ENCODE results near the gene SEMA4B.
A peak's percentile ranks its signal among the peaks of the same experiment; 100 is the strongest.

The SEMA4B gene

DNA sequence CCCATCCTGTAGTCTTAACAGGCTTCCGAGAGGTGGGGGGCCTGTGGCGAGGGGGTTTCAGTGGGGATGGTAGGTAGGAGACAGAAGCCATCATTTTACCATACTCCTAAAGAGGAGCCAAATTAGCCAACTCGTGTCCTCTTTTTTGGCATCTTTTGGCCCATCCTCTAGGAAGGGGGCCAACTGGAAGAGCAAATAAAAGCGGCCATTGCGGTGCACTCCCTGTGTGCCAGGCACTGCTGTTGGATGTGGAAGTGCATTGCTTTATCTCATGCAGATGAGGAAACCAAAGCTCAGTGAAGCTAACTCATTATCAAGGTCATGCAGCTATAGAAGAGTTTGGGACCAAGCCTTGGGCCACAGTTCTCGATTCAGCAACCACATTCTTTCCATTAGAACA lies 6.1 kb downstream of the SEMA4B start:
- no peak for DNase-seq

DNA sequence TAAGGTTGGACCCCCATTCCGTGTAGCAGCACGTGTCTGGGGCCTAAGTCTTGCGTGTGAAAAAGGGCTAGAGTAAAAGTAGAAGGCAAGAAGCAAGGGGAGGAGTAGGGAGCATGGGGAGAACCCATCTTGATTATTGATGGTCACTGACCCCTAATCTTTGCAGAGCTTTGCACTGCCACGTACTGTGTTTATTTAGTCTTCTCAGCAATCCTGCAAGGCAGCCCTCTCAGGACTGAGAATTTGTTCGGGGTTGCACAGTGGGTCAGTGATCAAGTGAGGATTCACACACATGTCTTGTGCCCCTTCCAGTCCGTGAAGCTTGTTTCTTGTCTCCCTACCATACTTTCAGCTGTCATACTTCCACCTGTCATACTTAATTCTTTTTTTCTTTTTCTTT lies 7.2 kb downstream of the SEMA4B start:
- DNase-seq: no peak

DNA sequence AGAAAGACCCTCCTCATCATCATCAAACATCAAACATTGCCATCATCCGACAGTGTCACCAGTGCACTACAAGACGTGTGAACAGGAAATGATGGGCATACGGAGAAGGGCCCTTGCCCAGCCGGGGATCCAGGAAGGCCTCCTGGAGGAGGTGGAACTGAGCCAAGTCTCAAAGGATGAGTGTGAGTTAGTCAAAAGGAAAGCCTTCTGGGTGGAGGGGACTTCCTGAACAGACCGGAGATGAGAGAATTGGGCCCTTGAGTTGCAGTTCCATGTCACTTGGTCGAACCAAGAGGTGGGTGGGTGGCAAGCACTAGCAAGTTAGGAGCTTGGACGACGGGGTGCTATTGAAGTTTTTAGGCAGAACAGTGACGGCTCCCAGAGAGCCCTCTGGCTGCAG lies 8.5 kb downstream of the SEMA4B start:
- no peak for DNase-seq

DNA sequence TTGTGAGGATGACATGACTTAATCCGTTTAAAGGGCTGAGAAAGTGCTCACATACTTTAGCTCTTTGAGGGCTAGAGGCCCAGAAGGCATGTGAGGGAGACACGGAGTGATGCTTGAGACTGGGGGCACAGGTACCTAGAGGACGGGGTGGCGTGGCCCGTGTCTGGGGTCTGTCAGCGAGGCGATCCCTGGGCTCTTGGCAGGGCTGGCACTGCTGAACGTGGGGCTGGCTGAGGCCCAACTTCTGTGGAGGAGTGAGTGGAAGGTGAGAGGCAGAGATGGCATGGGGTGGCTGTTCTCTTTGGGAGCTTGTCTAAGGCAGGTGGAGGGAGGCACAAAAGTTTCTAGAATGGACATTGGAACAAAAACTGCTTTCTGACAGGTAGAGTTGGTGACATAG lies 9.5 kb downstream of the SEMA4B start:
- no peak for DNase-seq

DNA sequence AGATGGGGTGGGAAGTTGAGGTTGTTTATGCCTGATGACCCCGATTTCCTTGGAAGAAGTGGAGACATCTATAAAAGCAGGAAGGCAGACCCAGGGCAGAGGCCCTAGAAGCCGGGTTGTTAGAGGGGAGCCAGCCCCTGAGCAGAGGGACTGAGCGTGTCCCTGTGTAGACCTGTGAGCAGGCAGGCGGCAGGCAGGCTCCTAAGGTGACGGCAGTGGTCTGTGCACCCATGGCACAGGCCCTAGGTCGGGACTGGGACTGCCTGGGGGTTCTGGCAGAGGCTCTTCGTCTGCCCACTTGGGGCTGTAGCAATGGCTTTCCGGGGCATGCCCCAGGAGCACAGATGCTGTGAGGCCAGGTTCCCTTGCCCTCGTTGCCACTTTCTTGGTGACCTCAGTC lies 9.9 kb downstream of the SEMA4B start:
- no peak for DNase-seq

DNA sequence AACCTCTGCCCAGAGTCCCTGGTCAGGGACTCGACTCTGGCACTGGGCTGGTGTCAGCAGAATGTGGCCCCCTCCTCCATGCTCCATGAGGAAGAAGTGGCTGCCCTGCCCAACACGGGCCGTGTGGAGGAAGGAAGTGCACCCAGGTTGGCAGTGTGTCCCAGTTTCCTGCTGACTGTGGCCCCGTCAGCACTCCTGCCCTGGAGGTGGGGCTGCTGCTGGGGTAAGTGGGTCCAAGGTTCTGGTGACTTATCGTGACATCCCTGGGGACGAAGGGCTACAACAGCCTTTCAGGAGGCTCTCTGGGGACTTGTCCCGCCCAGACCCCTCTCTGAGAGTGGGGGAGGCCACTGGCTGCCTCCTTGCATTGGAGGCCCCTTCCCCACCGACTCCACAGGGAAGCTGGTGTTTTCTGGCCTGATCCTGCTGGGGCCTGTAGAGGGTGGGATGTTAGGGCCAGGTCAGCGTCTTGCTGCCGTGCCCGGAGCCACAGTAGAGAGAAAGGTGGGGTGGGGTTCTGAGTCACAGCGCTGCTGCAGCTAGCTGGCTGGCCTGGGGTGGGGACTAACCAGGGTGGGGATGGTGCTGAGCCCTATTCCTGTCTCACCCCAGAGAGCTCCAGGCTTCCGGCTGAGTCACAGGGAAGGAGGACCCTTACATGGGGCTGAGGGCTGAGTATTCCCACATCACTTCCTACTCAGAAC lies 10.5 kb downstream of the SEMA4B start:
- no peak for DNase-seq

DNA sequence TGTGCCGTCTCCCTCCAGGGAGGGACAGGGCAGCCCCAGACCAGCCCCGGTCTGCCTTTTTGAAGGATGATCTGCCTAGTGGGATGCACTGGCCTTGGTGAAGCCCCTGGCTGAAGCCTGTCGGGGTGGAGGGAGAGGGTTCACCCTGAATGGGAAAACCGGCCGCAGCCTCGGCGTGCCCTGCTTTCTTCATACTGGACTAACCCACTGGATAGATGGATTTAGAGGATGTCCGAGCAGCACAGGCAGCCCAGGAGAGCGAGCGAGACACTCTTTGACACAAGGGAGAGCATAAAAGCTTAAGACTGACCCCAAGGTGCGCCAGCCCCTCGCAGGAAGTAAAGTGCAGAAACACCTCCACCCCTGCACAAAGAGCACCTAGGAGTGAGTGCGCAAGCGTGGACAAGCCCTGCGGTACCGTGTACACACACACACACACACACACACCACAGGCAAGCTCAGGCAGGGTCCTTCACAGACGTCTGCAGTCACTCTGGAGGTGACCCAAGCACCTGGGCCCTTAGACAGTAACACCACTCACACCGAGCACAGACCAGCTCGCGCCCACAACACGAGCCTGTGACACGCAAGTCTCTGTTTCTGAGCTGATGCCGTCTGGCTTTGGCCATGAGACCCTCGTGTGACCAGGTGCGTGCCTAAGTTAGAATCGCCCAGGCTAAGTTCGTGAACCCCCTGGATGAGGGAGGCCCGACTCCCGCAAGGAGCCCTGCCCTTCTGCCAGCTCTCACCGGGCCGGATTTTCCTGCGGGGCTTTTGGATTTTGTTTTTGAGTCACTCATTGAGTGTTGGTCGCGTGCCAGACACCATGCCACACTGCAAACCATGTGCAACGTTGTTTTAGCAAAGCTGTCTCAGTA lies 11.3 kb downstream of the SEMA4B start:
- DNase-seq: no peak

DNA sequence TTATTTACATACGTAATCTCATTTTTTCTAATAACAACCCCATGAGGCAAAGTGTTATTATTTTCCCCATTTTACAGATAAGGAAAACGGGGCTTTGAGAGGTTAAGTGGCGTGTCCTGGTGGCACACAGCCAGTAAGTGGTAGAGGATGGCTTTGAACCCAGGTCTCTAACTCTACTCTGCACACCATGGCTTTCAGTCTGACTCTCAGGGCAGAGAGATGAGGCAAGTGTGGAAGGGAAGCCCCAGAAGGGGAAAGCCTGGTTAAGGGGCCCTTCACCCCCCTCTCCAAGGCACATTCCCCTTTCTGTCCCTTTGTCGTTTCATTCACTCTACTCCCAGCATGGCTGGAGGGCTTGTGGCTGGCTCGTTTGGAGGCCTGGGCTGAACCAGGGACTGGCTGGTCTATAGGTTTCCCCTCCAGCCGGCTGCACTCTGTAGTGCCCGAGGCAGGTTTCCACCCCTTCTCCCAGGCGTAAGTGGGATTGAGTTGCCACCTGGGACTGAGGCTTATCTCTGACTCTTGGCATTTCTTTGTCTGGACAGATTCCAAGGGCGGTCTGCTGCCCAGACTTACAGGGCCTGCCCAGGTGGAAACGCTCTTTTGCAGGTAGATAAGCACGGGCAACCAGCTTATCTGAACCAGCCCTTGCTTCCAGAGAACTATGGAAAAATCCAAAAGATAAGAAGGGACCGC lies 12.1 kb downstream of the SEMA4B start:
- peak; percentile 29 for DNase-seq

DNA sequence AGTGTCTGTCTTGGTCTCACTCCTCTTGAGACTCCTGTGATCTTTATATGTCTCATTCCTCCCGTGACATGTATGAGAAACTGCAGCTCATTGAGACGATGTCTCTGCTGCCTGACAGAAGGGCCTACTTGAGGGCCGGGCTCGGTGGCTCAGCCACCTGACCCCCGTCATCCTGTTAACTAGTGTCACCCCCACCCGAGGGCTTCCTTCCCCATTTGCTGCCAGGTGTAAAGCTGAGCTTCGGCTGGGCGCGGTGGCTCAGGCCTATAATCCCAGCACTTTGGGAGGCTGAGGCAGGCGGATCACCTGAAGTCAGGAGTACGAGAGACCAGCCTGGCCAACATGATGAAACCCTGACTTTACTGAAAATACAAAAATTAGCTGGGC lies 12.7 kb downstream of the SEMA4B start:
- DNase-seq: no peak

DNA sequence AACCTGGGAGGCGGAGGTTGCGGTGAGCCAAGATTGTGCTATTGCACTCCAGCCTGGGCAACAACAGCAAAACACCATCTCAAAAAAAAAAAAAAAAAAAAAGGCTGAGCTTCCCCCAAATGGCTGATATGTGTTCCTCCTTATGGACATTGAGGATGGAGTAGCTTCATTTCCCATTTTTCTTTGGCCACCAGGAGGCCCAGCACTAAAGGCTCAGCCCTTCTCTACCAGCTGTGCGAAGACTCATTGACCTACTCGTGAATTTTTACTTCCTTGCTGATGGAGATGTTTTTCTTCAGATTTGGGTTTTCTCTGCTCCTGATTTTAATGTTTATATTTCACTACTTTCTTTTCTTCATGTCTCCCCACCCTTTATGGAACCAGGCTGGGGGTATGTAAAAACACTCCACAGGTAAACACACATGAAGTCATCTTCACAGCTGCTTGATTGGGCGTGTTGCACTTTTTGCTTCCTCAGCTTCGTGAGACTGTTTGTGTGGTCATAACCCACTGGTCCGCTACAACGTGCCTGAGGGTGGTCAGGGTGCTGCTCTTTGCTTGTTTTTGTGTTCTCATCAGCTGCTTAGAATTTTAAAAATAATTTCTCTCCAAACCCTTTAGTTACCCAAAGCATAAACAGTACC lies 13.5 kb downstream of the SEMA4B start:
- DNase-seq: no peak

DNA sequence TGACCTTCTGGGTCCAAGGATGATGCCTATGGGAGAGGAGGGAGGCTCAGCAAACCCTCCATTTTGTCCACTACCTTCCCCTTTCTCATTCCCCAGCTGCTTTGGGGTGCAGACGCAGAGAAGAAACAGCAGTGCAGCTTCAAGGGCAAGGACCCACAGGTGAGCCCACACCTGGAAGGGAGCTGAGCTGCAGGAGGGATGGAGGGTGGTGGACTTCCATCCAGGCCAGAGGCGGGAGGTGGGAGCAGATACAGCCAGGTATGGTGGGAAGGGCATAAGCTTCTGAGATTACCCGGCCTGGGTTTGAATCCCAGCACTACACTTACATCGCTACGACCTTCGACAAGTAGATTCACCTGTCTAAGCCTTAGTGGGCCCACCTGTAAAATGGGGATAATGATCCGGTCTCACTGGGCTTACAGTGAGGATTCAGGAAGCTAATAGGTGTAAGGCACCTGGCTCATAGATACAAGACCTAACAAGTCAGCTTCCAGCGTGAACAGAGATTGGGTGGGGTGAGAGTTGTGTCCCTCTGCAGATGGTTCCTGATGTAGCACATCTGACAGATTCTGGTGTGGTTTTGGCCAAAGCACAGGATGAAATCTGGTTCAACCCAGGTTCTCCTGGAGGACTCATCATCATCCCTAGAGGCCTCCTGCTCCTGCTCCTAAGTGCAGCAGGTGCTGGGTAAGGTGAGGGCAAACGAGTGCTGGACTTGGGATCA lies 16.7 kb downstream of the SEMA4B start:
- DNase-seq: no peak

DNA sequence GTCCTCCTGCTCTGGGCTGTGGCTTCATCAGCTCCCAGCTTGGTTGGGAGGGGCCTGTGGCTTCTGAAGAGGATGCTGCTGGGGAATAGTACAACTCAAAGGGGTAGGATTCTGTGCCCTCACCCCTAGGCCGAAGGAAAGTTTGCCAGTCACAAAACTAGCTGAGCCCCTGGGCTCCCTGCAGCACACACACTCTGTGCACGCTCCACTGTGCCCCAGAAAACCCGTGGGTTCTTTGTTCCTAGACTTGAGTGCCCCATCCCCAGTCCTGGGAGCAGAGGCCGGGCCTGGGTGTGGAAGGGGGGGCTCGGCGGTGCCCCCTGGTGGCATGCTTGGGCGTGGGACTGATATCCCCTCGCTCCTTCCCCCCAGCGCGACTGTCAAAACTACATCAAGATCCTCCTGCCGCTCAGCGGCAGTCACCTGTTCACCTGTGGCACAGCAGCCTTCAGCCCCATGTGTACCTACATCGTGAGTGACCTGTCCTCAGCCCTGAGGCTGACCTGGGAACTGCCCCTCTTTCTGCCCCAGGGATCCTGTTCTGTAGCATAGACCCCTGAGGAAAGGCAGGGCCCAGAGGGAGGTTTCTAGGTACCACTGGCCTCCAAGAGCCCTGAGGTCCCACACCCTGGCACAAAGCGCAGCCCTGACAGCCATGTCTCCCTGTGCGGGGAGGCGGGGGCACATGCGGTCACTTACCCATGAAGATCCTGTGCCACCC lies 18.5 kb downstream of the SEMA4B start:
- no peak for DNase-seq

DNA sequence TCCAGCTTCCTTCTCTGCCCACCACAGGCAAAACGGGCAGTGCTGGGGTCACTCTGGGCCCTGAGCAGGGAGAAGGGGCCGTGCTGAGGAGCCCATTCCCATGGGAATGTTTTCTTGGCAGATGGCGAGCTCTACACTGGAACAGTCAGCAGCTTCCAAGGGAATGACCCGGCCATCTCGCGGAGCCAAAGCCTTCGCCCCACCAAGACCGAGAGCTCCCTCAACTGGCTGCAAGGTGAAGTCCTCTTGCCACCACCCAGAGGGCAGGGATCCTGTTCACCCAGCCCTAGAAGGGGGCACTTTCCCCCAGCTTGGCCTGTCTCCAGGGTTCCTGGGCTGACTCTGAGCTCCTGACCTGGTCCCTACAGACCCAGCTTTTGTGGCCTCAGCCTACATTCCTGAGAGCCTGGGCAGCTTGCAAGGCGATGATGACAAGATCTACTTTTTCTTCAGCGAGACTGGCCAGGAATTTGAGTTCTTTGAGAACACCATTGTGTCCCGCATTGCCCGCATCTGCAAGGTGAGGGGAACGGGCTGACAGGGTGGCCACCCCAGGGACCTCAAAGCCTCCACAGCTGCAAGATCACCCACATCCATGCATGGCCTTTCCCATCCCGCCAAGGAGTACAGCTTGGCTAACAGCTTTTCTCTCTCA lies 20.2 kb downstream of the SEMA4B start:
- peak; percentile 40 for DNase-seq

DNA sequence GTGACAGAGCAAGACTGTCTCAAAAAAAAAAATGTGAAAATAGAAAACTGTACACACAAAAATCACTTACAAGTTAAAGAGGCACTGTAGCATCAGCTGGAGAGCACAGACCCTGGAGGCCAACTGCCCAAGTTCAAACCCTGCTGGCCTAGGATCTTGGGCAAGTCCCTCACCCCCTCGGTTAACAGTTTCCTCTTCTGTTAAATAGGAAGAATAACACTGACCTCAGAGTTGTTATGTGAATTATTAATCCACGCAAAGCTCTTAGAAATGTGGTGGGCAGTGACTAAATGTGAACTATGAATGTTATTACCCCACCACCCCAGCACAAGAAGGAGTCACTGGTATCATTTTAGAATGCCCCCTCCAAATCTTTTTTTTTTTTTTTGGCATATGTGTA lies 21.4 kb downstream of the SEMA4B start:
- DNase-seq: no peak

DNA sequence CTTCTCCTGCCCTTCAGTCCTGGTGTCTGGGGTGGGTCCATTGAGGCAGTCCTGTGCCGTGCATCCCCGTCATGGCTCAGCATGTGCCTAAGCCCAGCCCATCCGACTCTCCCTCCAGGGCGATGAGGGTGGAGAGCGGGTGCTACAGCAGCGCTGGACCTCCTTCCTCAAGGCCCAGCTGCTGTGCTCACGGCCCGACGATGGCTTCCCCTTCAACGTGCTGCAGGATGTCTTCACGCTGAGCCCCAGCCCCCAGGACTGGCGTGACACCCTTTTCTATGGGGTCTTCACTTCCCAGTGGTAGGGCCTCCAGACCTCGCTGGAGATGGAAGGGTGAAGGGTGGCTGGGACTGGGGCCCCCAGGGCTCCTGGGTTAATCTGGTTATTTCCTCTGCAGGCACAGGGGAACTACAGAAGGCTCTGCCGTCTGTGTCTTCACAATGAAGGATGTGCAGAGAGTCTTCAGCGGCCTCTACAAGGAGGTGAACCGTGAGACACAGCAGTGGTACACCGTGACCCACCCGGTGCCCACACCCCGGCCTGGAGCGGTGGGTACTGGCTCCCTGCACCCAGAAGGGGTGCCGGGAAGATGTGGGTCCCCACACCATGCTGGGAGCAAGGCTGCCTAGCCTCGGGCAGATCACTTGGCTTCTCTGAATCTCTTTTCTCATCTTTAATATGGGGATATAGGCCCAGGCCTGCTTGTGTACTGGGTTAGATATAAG lies 22.5 kb downstream of the SEMA4B start:
- DNase-seq: no peak

DNA sequence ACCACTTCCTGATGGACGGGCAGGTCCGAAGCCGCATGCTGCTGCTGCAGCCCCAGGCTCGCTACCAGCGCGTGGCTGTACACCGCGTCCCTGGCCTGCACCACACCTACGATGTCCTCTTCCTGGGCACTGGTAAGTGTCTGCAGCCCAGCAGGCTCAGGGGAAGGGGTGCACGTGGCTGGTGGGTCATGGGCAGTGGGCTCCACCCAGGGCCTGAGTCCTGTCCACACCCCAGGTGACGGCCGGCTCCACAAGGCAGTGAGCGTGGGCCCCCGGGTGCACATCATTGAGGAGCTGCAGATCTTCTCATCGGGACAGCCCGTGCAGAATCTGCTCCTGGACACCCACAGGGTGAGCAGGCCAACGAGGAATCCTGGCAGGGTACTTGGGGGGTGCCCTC lies 23.9 kb downstream of the SEMA4B start:
- no peak for DNase-seq

DNA sequence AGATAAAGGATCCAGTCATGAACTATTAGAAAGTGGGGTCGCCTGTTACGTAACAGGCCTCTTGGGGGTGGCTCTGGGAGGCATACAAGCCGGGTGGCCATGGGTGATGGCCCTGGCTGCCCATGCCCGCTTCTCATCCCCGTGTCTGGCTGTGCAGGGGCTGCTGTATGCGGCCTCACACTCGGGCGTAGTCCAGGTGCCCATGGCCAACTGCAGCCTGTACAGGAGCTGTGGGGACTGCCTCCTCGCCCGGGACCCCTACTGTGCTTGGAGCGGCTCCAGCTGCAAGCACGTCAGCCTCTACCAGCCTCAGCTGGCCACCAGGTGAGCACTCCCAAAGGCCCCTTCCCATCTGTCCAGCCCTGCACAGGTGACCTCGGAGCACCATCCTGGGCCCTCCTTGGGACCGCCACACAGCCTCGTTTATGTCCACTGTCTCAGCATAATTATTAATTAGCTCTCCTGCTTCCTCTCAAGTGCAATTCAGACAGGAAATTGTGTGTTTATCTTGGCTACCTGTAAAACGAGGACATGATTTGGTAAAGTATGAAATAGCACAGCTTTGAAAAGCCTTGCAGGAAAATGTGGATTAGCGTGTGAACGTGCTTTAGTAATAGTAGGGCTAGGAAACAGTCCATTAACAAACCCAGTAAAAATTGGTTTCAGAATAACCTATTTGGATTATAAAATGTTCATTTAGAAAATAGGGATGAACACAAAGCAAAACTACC lies 24.5 kb downstream of the SEMA4B start:
- peak; percentile 20 for DNase-seq

DNA sequence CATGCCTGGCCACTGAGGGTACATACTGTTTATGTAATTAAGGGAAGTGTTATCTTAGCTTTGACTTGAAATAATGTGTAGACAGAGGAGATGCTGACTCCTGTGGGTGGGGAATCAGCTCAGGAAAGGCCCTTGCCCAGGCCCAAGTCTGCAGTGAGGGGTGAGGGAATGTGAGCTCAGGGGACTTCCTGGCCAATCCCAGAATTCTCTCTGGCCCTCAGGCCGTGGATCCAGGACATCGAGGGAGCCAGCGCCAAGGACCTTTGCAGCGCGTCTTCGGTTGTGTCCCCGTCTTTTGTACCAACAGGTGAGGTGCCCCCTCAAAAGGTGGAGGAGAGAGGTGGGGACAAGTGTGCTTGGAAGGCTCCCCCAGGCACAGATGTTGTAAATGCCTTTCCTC lies 26.2 kb downstream of the SEMA4B start:
- no peak for DNase-seq

DNA sequence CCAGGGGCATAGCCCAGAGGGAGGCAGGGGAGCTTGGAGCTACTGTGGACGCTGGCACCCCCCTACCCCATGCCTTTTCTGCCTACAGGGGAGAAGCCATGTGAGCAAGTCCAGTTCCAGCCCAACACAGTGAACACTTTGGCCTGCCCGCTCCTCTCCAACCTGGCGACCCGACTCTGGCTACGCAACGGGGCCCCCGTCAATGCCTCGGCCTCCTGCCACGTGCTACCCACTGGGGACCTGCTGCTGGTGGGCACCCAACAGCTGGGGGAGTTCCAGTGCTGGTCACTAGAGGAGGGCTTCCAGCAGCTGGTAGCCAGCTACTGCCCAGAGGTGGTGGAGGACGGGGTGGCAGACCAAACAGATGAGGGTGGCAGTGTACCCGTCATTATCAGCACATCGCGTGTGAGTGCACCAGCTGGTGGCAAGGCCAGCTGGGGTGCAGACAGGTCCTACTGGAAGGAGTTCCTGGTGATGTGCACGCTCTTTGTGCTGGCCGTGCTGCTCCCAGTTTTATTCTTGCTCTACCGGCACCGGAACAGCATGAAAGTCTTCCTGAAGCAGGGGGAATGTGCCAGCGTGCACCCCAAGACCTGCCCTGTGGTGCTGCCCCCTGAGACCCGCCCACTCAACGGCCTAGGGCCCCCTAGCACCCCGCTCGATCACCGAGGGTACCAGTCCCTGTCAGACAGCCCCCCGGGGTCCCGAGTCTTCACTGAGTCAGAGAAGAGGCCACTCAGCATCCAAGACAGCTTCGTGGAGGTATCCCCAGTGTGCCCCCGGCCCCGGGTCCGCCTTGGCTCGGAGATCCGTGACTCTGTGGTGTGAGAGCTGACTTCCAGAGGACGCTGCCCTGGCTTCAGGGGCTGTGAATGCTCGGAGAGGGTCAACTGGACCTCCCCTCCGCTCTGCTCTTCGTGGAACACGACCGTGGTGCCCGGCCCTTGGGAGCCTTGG lies 27.0 kb downstream of the SEMA4B start:
- no peak for DNase-seq
